Measurements from ENCODE around the gene RAF1. TPM values are rescaled to one million over a fixed set of nuclear protein-coding genes. Genes with fewer than 3 reads are reported as not detected.
A peak's percentile ranks its signal among the peaks of the same experiment; 100 is the strongest.

Gene RAF1
- total and polyA plus RNA-seq, 2 donors (not counting 3 experiments of a cell fraction or from before 2014, with no cell fraction given), result 73.8 to 86.2 TPM

- H3K79me2 ChIP-seq (ENCODE audit: control insufficient read depth, insufficient read depth, low read length), result peaks cover 61% of the 10 kb centered on the region
- intact Hi-C loops (cut with micrococcal nuclease) (loop anchor here (5.0 kb wide), 2 partner anchors 284 to 421 kb away; partner anchors contain the start of gene RPL32), dilution Hi-C loops (cut with MboI; ENCODE audit: extremely low pct_ligation_motif_present, low sequenced_read_pairs) (no loop called here)
- peaks cover 25% of the 10 kb centered on the region for H3K4me1 ChIP-seq (ENCODE audit: control insufficient read depth, extremely low read depth, insufficient read depth, low read length)
- no peak overlapping the region for H3K9ac ChIP-seq (replicated peaks; ENCODE audit: extremely low read depth, insufficient read depth, low read length)
- H3K9me1 ChIP-seq (replicated peaks; ENCODE audit: control insufficient read depth, extremely low read depth, insufficient read depth, low read length), result peaks cover 3% of the 10 kb centered on the region
- no peaks in the 10 kb centered on the region for H3K9me3 ChIP-seq (replicated peaks; ENCODE audit: control insufficient read depth, insufficient read depth, low read length)
- H3K27ac ChIP-seq (ENCODE audit: insufficient read depth, low read depth, low read length), result no peak overlapping the region
- POLR2A ChIA-PET, result no interaction called here
- H2AFZ ChIP-seq (ENCODE audit: low read depth, low read length), result no peak overlapping the region
- no peak for FAIRE-seq
- peak overlapping the region; percentile 99 for H3K4me2 ChIP-seq (ENCODE audit: insufficient read depth, low read length)
- H3K4me3 ChIP-seq (replicated peaks in 1 of 3; ENCODE audit: insufficient read depth in 1 of 3, low read depth in 1 of 3, low read length in 3 of 3), result peak overlapping the region in 1 of 3 experiments; percentile 98
- no peaks in the 10 kb centered on the region for H3K36me3 ChIP-seq (ENCODE audit: control insufficient read depth in 2 of 2, extremely low read depth in 1 of 2, insufficient read depth in 2 of 2, low read length in 2 of 2)
- CTCF ChIA-PET, result no interaction called here
- H3K27me3 ChIP-seq (ENCODE audit: control insufficient read depth in 2 of 2, insufficient read depth in 2 of 2, low read length in 2 of 2), result no peaks in the 10 kb centered on the region
- BruUV-seq (replicated peaks), result TSS peak; percentile 23
- peaks cover 4% of the 10 kb centered on the region for H4K20me1 ChIP-seq (replicated peaks; ENCODE audit: control insufficient read depth, extremely low read depth, insufficient read depth, low read length)
- TF ChIP-seq MYC (IDR thresholded peaks at IDR 0.05; ENCODE audit: low read depth, low read length) (no peak), FOS (IDR thresholded peaks at IDR 0.05; ENCODE audit: borderline replicate concordance, insufficient read depth, low read length) (no peak), EZH2 (IDR thresholded peaks at IDR 0.05; ENCODE audit: borderline replicate concordance, low read depth, low read length, severe bottlenecking) (no peak), POLR2A (IDR thresholded peaks at IDR 0.05; ENCODE audit: low read depth, low read length) (no peak), POLR2AphosphoS5 (IDR thresholded peaks at IDR 0.05; ENCODE audit: insufficient read depth, low read depth, low read length) (no peak), MAX (IDR thresholded peaks at IDR 0.05; ENCODE audit: insufficient read depth, insufficient read length) (no peak), GATA2 (IDR thresholded peaks at IDR 0.05; ENCODE audit: insufficient read depth, insufficient read length, low read depth, low read length) (no peak), JUN (IDR thresholded peaks at IDR 0.05; ENCODE audit: borderline replicate concordance, insufficient read depth, insufficient read length, low read depth) (no peak)
- TF ChIP-seq, protein P1, sequence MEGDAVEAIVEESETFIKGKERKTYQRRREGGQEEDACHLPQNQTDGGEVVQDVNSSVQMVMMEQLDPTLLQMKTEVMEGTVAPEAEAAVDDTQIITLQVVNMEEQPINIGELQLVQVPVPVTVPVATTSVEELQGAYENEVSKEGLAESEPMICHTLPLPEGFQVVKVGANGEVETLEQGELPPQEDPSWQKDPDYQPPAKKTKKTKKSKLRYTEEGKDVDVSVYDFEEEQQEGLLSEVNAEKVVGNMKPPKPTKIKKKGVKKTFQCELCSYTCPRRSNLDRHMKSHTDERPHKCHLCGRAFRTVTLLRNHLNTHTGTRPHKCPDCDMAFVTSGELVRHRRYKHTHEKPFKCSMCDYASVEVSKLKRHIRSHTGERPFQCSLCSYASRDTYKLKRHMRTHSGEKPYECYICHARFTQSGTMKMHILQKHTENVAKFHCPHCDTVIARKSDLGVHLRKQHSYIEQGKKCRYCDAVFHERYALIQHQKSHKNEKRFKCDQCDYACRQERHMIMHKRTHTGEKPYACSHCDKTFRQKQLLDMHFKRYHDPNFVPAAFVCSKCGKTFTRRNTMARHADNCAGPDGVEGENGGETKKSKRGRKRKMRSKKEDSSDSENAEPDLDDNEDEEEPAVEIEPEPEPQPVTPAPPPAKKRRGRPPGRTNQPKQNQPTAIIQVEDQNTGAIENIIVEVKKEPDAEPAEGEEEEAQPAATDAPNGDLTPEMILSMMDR (IDR thresholded peaks at IDR 0.05; ENCODE audit: extremely low read depth in 1 of 2, insufficient read depth in 1 of 2, low read depth in 1 of 2, low read length in 2 of 2), result no peak
- no peak for DNase-seq (ENCODE audit: low read depth, low spot score)
These were observed 105.2 kb downstream of the RAF1 start for GRCh38 chr3:12558706-12559105.

Measured in endothelial cell of umbilical vein (primary cell).